ENCODE measurements around the gene RAB25.
A peak's percentile ranks its signal among the peaks of the same experiment; 100 is the strongest.

The RAB25 gene

GRCh38 chr1:156086256-156086662 is 25.3 kb downstream of the RAB25 start:
- H3K27me3 Mint-ChIP-seq, result peaks cover 64% of the 10 kb centered on the region
- H3K9me3 Mint-ChIP-seq, result no peaks in the 10 kb centered on the region
- no peak overlapping the region for H3K4me3 Mint-ChIP-seq
- H3K36me3 Mint-ChIP-seq (ENCODE audit: insufficient read depth), result no peaks in the 10 kb centered on the region
- H3K27ac Mint-ChIP-seq (ENCODE audit: low read depth), result no peak overlapping the region
- no peak for ATAC-seq (replicated peaks; ENCODE audit: extremely low read depth, poor library complexity, severe bottlenecking)
- DNase-seq (ENCODE audit: low spot score in 2 of 2), result no peak
- peaks cover 8% of the 10 kb centered on the region for H3K4me1 Mint-ChIP-seq

- Mint-ChIP-seq H3K27ac (ENCODE audit: low read depth) (no peak overlapping the region), H3K27me3 (peaks cover 45% of the 10 kb centered on the region)
These were observed 28.7 kb downstream of the RAB25 start for GRCh38 chr1:156089704-156090103.

GRCh38 chr1:156090138-156090839 is 29.3 kb downstream of the RAB25 start:
- H3K4me1 Mint-ChIP-seq, result peaks cover 8% of the 10 kb centered on the region
- no peak for DNase-seq (ENCODE audit: low spot score in 2 of 2)
- ATAC-seq (replicated peaks; ENCODE audit: extremely low read depth, poor library complexity, severe bottlenecking), result peak; percentile 17
- H3K27ac Mint-ChIP-seq (ENCODE audit: low read depth), result peak overlapping the region; percentile 8
- H3K9me3 Mint-ChIP-seq, result no peaks in the 10 kb centered on the region
- H3K36me3 Mint-ChIP-seq (ENCODE audit: insufficient read depth), result no peaks in the 10 kb centered on the region
- H3K27me3 Mint-ChIP-seq, result peaks cover 39% of the 10 kb centered on the region
- H3K4me3 Mint-ChIP-seq, result no peak overlapping the region

More at GRCh38 chr1:156089704-156090103, 28.7 kb downstream of the RAB25 start:
- Mint-ChIP-seq H3K4me1 (peaks cover 8% of the 10 kb centered on the region), H3K36me3 (ENCODE audit: insufficient read depth) (no peaks in the 10 kb centered on the region), H3K4me3 (no peak overlapping the region), H3K9me3 (no peaks in the 10 kb centered on the region)
- DNase-seq (ENCODE audit: low spot score in 2 of 2), result no peak
- no peak for ATAC-seq (replicated peaks; ENCODE audit: extremely low read depth, poor library complexity, severe bottlenecking)

DNA sequence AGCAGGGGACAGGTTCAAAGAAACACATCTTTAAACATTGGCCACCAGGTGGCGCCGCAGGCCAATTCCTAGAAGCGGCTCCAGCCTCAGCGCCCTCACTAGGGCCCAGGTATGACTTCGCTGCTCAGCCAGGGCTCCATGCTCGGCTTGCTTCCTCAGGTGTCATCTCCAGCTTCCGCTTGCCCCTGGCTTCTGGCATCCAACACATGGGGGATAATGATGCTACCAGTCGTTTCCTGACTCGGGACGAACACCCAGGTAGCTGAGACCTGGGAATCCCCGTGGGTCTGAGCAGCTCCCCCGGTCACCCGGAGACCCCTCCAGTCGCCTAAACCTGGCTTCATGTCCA is 29.9 kb downstream of the RAB25 start:
- Mint-ChIP-seq H3K27ac (ENCODE audit: low read depth) (peak overlapping the region; percentile 8), H3K36me3 (ENCODE audit: insufficient read depth) (no peaks in the 10 kb centered on the region), H3K27me3 (peaks cover 35% of the 10 kb centered on the region)

DNA sequence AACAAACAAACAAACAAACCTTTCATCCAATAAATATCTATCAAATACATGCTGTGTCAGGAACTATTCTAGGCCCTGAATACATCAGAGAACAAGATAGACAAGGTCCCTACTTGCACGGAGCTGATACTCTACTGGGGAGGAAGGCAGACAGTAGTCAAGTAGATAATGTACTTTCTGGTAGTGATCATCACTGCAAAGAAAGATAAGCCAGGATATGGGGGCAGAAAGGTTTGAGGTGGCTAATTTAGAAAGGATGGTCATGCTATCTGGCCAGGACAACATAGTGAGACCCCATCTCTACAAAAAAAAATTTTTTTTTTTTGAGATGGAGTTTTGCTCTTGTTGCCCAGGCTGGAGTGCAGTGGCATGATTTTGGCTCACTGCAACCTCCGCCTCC is 30.6 kb downstream of the RAB25 start:
- no peak overlapping the region for H3K27ac Mint-ChIP-seq (ENCODE audit: low read depth)
- H3K27me3 Mint-ChIP-seq, result peaks cover 28% of the 10 kb centered on the region
- no peaks in the 10 kb centered on the region for H3K9me3 Mint-ChIP-seq
- ATAC-seq (replicated peaks; ENCODE audit: extremely low read depth, poor library complexity, severe bottlenecking) (no peak), DNase-seq (ENCODE audit: low spot score in 2 of 2) (no peak)
- no peak overlapping the region for H3K4me3 Mint-ChIP-seq
- H3K36me3 Mint-ChIP-seq (ENCODE audit: insufficient read depth), result peaks cover under 1% of the 10 kb centered on the region
- H3K4me1 Mint-ChIP-seq, result peaks cover 18% of the 10 kb centered on the region

More for the DNA sequence above, 29.9 kb downstream of the RAB25 start:
- H3K9me3 Mint-ChIP-seq, result no peaks in the 10 kb centered on the region
- H3K4me3 Mint-ChIP-seq, result no peak overlapping the region
- peaks cover 10% of the 10 kb centered on the region for H3K4me1 Mint-ChIP-seq
- ATAC-seq (replicated peaks; ENCODE audit: extremely low read depth, poor library complexity, severe bottlenecking) (peak; percentile 98), DNase-seq (ENCODE audit: low spot score in 2 of 2) (peak; percentile 75 to 81)

GRCh38 chr1:156095906-156096508 is 35.0 kb downstream of the RAB25 start:
- ATAC-seq (replicated peaks; ENCODE audit: extremely low read depth, poor library complexity, severe bottlenecking) (no peak), DNase-seq (ENCODE audit: low spot score in 2 of 2) (no peak)
- peaks cover 38% of the 10 kb centered on the region for H3K4me1 Mint-ChIP-seq
- no peaks in the 10 kb centered on the region for H3K9me3 Mint-ChIP-seq
- peak overlapping the region; percentile 71 for H3K4me3 Mint-ChIP-seq
- peaks cover 12% of the 10 kb centered on the region for H3K36me3 Mint-ChIP-seq (ENCODE audit: insufficient read depth)
- peaks cover under 1% of the 10 kb centered on the region for H3K27me3 Mint-ChIP-seq
- H3K27ac Mint-ChIP-seq (ENCODE audit: low read depth), result peak overlapping the region; percentile 98

DNA sequence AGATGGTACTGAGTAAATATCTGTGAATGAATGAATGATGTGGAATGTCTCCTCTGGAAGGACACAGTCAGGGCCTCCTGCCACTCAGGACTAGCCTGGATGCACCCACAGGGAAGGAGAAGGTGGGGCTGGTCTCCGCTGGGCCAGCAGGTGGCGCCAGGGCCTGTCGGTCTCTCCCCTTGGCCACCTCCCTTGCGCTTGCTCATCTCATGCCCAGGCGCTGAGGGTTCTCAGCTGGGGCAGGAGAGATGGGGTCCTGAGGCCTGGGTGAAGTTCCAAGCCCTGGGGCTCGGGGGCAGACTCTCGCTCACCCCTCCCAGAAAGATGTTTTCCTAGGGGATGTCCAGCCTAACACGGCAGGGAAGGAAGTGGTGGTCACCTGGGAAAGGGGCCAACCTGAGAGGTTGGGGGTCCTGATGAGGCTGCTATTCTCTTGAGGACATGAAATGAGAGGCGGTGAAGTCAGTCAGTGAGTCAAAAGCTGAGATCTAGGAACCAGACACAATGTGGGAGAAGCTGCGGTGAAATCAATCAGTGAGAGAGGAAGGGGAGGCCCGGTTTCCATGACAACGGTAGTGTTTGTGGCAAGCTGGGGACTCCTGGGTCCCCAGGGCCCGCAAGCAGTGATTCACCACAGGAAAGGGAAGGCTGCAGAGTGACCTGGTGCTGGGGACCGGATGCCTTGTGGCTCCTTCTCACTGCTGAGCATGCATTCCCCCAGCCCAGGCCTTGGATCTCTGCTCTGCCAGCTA is 35.9 kb downstream of the RAB25 start:
- no peaks in the 10 kb centered on the region for H3K9me3 Mint-ChIP-seq
- DNase-seq (ENCODE audit: low spot score in 2 of 2), result peak; percentile 75 to 88

GRCh38 chr1:156097499-156098178 is 36.7 kb downstream of the RAB25 start:
- ATAC-seq (replicated peaks; ENCODE audit: extremely low read depth, poor library complexity, severe bottlenecking), result no peak
- H3K4me1 Mint-ChIP-seq, result peaks cover 38% of the 10 kb centered on the region
- no peak for DNase-seq (ENCODE audit: low spot score in 2 of 2)

More for the DNA sequence above, 35.9 kb downstream of the RAB25 start:
- peak; percentile 89 for ATAC-seq (replicated peaks; ENCODE audit: extremely low read depth, poor library complexity, severe bottlenecking)
- Mint-ChIP-seq H3K27me3 (no peaks in the 10 kb centered on the region), H3K4me3 (peak overlapping the region; percentile 71), H3K36me3 (ENCODE audit: insufficient read depth) (peaks cover 16% of the 10 kb centered on the region), H3K4me1 (peaks cover 38% of the 10 kb centered on the region), H3K27ac (ENCODE audit: low read depth) (peak overlapping the region; percentile 98)

DNA sequence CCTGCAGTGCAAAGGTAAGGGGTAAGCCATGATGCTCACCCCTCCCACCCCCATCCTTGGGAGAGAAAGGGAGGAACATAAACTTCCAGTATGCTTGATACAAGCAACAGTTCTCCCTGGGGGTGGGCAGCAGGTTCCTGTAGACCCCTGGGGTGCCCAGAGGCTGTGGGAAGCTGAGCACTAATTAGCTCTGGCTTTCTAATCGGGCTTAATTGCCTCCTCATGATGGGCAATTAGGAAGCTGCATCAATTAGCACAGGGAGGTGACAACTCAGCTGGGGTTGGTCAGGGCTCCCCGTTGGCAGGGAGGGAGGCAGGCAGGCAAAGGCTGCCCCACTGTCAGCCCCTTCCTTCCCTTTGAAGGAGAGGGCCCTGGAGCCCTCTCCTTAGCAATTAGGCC is 37.8 kb downstream of the RAB25 start:
- no peak for DNase-seq (ENCODE audit: low spot score in 2 of 2)
- Mint-ChIP-seq H3K36me3 (ENCODE audit: insufficient read depth) (peaks cover 19% of the 10 kb centered on the region), H3K27ac (ENCODE audit: low read depth) (peak overlapping the region; percentile 98), H3K4me1 (peaks cover 48% of the 10 kb centered on the region), H3K4me3 (no peak overlapping the region), H3K27me3 (no peaks in the 10 kb centered on the region), H3K9me3 (no peaks in the 10 kb centered on the region)
- no peak for ATAC-seq (replicated peaks; ENCODE audit: extremely low read depth, poor library complexity, severe bottlenecking)

More at GRCh38 chr1:156097499-156098178, 36.7 kb downstream of the RAB25 start:
- peak overlapping the region; percentile 98 for H3K27ac Mint-ChIP-seq (ENCODE audit: low read depth)
- no peaks in the 10 kb centered on the region for H3K9me3 Mint-ChIP-seq
- peak overlapping the region; percentile 71 for H3K4me3 Mint-ChIP-seq
- H3K36me3 Mint-ChIP-seq (ENCODE audit: insufficient read depth), result peaks cover 18% of the 10 kb centered on the region
- no peaks in the 10 kb centered on the region for H3K27me3 Mint-ChIP-seq

DNA sequence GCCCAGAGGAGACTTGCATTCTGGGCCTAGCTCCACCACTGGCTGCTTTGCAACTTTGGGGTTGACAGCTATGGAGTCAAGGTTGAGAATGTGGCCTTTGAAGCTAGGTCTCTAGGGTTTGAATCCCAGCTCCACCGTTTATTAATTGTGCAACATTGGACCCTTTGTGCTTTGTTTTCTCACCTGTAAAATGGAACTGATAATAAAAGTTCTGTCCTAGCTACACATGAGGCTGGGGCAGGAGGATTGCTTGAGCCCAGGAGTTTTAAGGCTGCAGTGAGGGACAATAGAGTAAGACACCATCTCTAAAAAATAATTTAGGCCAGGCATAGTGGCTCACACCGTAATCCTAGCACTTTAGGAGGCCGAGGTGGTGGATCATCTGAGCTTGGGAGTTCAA is 38.3 kb downstream of the RAB25 start:
- H3K4me3 Mint-ChIP-seq, result no peak overlapping the region
- no peaks in the 10 kb centered on the region for H3K9me3 Mint-ChIP-seq
- no peaks in the 10 kb centered on the region for H3K27me3 Mint-ChIP-seq
- ATAC-seq (replicated peaks; ENCODE audit: extremely low read depth, poor library complexity, severe bottlenecking) (no peak), DNase-seq (ENCODE audit: low spot score in 2 of 2) (no peak)
- H3K27ac Mint-ChIP-seq (ENCODE audit: low read depth), result no peak overlapping the region
- peaks cover 53% of the 10 kb centered on the region for H3K4me1 Mint-ChIP-seq
- peaks cover 23% of the 10 kb centered on the region for H3K36me3 Mint-ChIP-seq (ENCODE audit: insufficient read depth)

- peaks cover 59% of the 10 kb centered on the region for H3K4me1 Mint-ChIP-seq
- peak overlapping the region; percentile 19 for H3K27ac Mint-ChIP-seq (ENCODE audit: low read depth)
- H3K4me3 Mint-ChIP-seq, result no peak overlapping the region
- no peak for ATAC-seq (replicated peaks; ENCODE audit: extremely low read depth, poor library complexity, severe bottlenecking)
- DNase-seq (ENCODE audit: low spot score in 2 of 2), result no peak
- no peaks in the 10 kb centered on the region for H3K27me3 Mint-ChIP-seq
- no peaks in the 10 kb centered on the region for H3K9me3 Mint-ChIP-seq
- H3K36me3 Mint-ChIP-seq (ENCODE audit: insufficient read depth), result peaks cover 26% of the 10 kb centered on the region
These were observed 39.4 kb downstream of the RAB25 start for GRCh38 chr1:156100205-156100995.

DNA sequence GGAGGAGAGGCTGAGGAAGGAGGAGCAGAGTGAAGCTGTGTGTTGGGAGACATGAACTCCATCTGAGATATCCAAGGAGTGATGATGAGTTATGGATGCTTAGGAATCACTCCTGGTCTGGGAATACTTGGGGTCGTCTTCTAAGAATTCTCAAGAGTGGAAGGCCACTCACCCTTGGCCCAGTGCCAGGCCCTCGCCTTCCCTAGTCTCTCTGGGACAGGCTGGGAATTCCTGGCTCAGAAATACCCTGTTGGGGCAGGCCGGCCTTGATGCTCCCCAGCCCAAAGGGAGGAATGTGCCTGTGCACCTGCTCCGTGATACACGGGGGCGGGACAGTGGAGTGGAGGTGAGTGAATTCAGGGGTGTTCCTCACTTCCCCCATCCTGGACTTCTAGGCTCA is 40.9 kb downstream of the RAB25 start:
- H3K4me3 Mint-ChIP-seq, result no peak overlapping the region
- DNase-seq (ENCODE audit: low spot score in 2 of 2) (no peak), ATAC-seq (replicated peaks; ENCODE audit: extremely low read depth, poor library complexity, severe bottlenecking) (no peak)
- no peaks in the 10 kb centered on the region for H3K27me3 Mint-ChIP-seq
- peaks cover 32% of the 10 kb centered on the region for H3K36me3 Mint-ChIP-seq (ENCODE audit: insufficient read depth)
- peaks cover 62% of the 10 kb centered on the region for H3K4me1 Mint-ChIP-seq
- H3K27ac Mint-ChIP-seq (ENCODE audit: low read depth), result peak overlapping the region; percentile 98
- H3K9me3 Mint-ChIP-seq, result no peaks in the 10 kb centered on the region

Data from central memory CD8-positive, alpha-beta T cell (primary cell).